Stimulated activated CD4-positive, alpha-beta T cell treated with anti-CD3 and anti-CD28 coated beads, Interleukin-4, amount 100 ng/mL, for 4 hours (primary cell): Measurements from ENCODE around the gene BAZ2B.

Experiments used
- DNase-seq, 2 experiments: peaks; one replicate each; pipeline ENCODE4 v3.0.0-alpha.2; 2020

Gene BAZ2B

GRCh38 chr2:159457589-159457988 is 158.8 kb downstream of the BAZ2B start:
- DNase-seq = no peak

GRCh38 chr2:159456500-159457426 is 159.6 kb downstream of the BAZ2B start:
- no peak for DNase-seq

- DNase-seq = no peak
Observed at GRCh38 chr2:159455330-159455918, 160.9 kb downstream of the BAZ2B start.

- DNase-seq = no peak
Observed at GRCh38 chr2:159454185-159454584, 162.2 kb downstream of the BAZ2B start.

GRCh38 chr2:159450180-159450579 is 166.2 kb downstream of the BAZ2B start:
- no peak for DNase-seq

- DNase-seq = no peak
Observed at GRCh38 chr2:159449504-159450124, 166.7 kb downstream of the BAZ2B start.

- no peak for DNase-seq
Observed at GRCh38 chr2:159446817-159447216, 169.5 kb downstream of the BAZ2B start.

- DNase-seq = no peak
Observed at GRCh38 chr2:159446201-159446600, 170.1 kb downstream of the BAZ2B start.

- no peak for DNase-seq
Observed at GRCh38 chr2:159445307-159445706, 171.0 kb downstream of the BAZ2B start.

- DNase-seq = no peak
Observed at GRCh38 chr2:159444754-159445153, 171.6 kb downstream of the BAZ2B start.

GRCh38 chr2:159442159-159442852 is 174.0 kb downstream of the BAZ2B start:
- no peak for DNase-seq

GRCh38 chr2:159441182-159441581 is 175.2 kb downstream of the BAZ2B start:
- DNase-seq = no peak

GRCh38 chr2:159439421-159439820 is 176.9 kb downstream of the BAZ2B start:
- DNase-seq = no peak

GRCh38 chr2:159438720-159439353 is 177.5 kb downstream of the BAZ2B start:
- no peak for DNase-seq

GRCh38 chr2:159438284-159438683 is 178.1 kb downstream of the BAZ2B start:
- no peak for DNase-seq

- DNase-seq = no peak
Observed at GRCh38 chr2:159432610-159433009, 183.7 kb downstream of the BAZ2B start.

- no peak for DNase-seq
Observed at GRCh38 chr2:159427048-159427447, 189.3 kb downstream of the BAZ2B start.

- no peak for DNase-seq
Observed at GRCh38 chr2:159419403-159419802, 196.9 kb downstream of the BAZ2B start.

- no peak for DNase-seq
Observed at GRCh38 chr2:159411460-159411859, 204.9 kb downstream of the BAZ2B start.

GRCh38 chr2:159410276-159410675 is 206.1 kb downstream of the BAZ2B start:
- DNase-seq = no peak

GRCh38 chr2:159409116-159409800 is 207.1 kb downstream of the BAZ2B start:
- DNase-seq = no peak

- no peak for DNase-seq
Observed at GRCh38 chr2:159402790-159403189, 213.6 kb downstream of the BAZ2B start.
